HEK293T (cell line): ENCODE measurements around the gene APOC3.

Source experiments
- ELF4 ChIP-seq: fragments of 450-650 bp; IDR thresholded peaks from 2 replicates; pipeline ENCODE4 v1.6.1; 2017; ENCODE audit warnings: antibody characterized with exemption
- FOXA1 ChIP-seq: fragments of 450-650 bp; IDR thresholded peaks from 2 replicates; pipeline ENCODE4 v1.6.1; 2016; ENCODE audit warnings: mild to moderate bottlenecking
- FOXK2 ChIP-seq: fragments of 450-650 bp; IDR thresholded peaks from 2 replicates; pipeline ENCODE4 v1.6.1; 2016; ENCODE audit warnings: mild to moderate bottlenecking
- NFRKB ChIP-seq: fragments of 450-650 bp; IDR thresholded peaks from 2 replicates; pipeline ENCODE4 v1.6.1; 2016; ENCODE audit warnings: mild to moderate bottlenecking, moderate library complexity
- SP1 ChIP-seq: fragments of 450-650 bp; IDR thresholded peaks from 2 replicates; pipeline ENCODE4 v1.6.1; 2017
- SUZ12 ChIP-seq: fragments of 450-650 bp; IDR thresholded peaks from 2 replicates; pipeline ENCODE4 v1.6.1; 2016; ENCODE audit warnings: mild to moderate bottlenecking
- TARDBP ChIP-seq: fragments of 450-650 bp; IDR thresholded peaks from 2 replicates; pipeline ENCODE4 v1.6.1; 2016
- ZNF384 ChIP-seq: fragments of 450-650 bp; IDR thresholded peaks from 2 replicates; pipeline ENCODE4 v1.6.1; 2016

- no peak for TF ChIP-seq FOXA1
- no peak for TF ChIP-seq ZNF384
- no peak for TF ChIP-seq FOXK2
- TF ChIP-seq SP1: no peak
- no peak for TF ChIP-seq ELF4
- no peak for TF ChIP-seq TARDBP
- TF ChIP-seq NFRKB: no peak
- TF ChIP-seq SUZ12: no peak
Observed at GRCh38 chr11:116807601-116808261, 22.0 kb upstream of the APOC3 start.
